Activated naive CD4-positive, alpha-beta T cell treated with anti-CD3 and anti-CD28 coated beads, Interleukin-2, amount 50 U/mL, for 72 hours (primary cell): Measurements from ENCODE around the gene ZNF410. TPM values are rescaled to one million over a fixed set of nuclear protein-coding genes. Genes with fewer than 3 reads are reported as not detected.

Experiments used
- total RNA-seq, 2 donors: library from RNA; stranded (reverse); gene quantifications; one replicate each; pipeline ENCODE4 v1.2.3, GENCODE V29; 2022

ZNF410 gene
- total RNA-seq, 2 donors from 2014 or later: 52.9 to 98.7 TPM

Other genes starting within 250 kb of the ZNF410 start
- gene DNAL1, start 241.9 kb upstream of the ZNF410 start, total RNA-seq: 1 to 10 TPM; 4.0 to 4.7 TPM
- 10 to 100 TPM; 26.7 to 29.2 TPM for gene PNMA1, start 172.5 kb upstream of the ZNF410 start, total RNA-seq
- gene PTGR2, start 35.0 kb upstream of the ZNF410 start, total RNA-seq: 1 to 10 TPM; 6.4 to 9.6 TPM
- 1 to 10 TPM; 1.5 to 4.3 TPM for gene FAM161B, start 63.2 kb downstream of the ZNF410 start, total RNA-seq
- gene COQ6, start 63.4 kb downstream of the ZNF410 start, total RNA-seq: 10 to 100 TPM; 20.7 to 29.4 TPM
- gene ENTPD5, start 132.4 kb downstream of the ZNF410 start, total RNA-seq: 10 to 100 TPM in 1 of 2 donors, 1 to 10 TPM in 1; 3.1 to 14.4 TPM
- 1 to 10 TPM in 1 of 2 donors, under 1 TPM in 1; 0.64 to 1.4 TPM for gene BBOF1, start 132.5 kb downstream of the ZNF410 start, total RNA-seq
- 10 to 100 TPM; 20.9 to 28.9 TPM for gene ALDH6A1, start 197.6 kb downstream of the ZNF410 start, total RNA-seq
- gene LIN52, start 198.1 kb downstream of the ZNF410 start, total RNA-seq: 10 to 100 TPM; 12.0 to 29.7 TPM